A549 (cell line): ENCODE measurements around the gene DTNB. TPM values are rescaled to one million over a fixed set of nuclear protein-coding genes. Genes with fewer than 3 reads are reported as not detected.

Experiments used
- ATAC-seq, 2 experiments: fragments of 200-7000 bp in 1 of 2; fragments of >200 bp in 1 of 2; cut with Nextera tagmentation in 1 of 2; cut with Tn5 transposase in 1 of 2; 3 replicates each; pipeline versions ENCODE4 v1.8.0 to v1.9.1; 2018 to 2020; ENCODE audit warnings: mild to moderate bottlenecking in 1 of 2, moderate library complexity in 1 of 2
- CTCF ChIA-PET: fragments of 300-600 bp; sonication (Branson Sonifier 250); formaldehyde crosslinking; extraction: SDS; loops from one replicate; lab custom pipeline; 2021; ENCODE audit warnings: antibody characterized with exemption, inconsistent platforms; lab: Yijun Ruan, JAX
- POLR2A ChIA-PET: fragments of 350-600 bp; formaldehyde crosslinking; extraction: SDS; loops from one replicate; lab custom pipeline; 2021; ENCODE audit warnings: antibody characterized with exemption, inconsistent platforms; lab: Yijun Ruan, JAX
- DNase-seq, 2 experiments: peaks; one replicate each; pipeline versions ENCODE4 v3.0.0 to v3.0.0-alpha.2; 2011 to 2016; ENCODE audit warnings: low read depth in 1 of 2, low spot score in 1 of 2
- FAIRE-seq: peaks from 2 replicates; lab custom pipeline; 2011; peaks lifted over from hg19 to GRCh38; lab: Jason Lieb, UNC
- H3K27ac ChIP-seq, 2 experiments: fragments of >200 bp; sonication (Bioruptor Twin); formaldehyde crosslinking; 3 replicates each; pipeline ENCODE4 v1.5.1; 2016 to 2017
- H3K4me1 ChIP-seq: fragments of >200 bp; sonication (Bioruptor Twin); formaldehyde crosslinking; 3 replicates; pipeline ENCODE4 v1.6.1; 2016
- H3K4me2 ChIP-seq: fragments of >200 bp; sonication (Bioruptor Twin); formaldehyde crosslinking; 3 replicates; pipeline ENCODE4 v1.6.1; 2016
- H3K4me3 ChIP-seq: fragments of >200 bp; sonication (Bioruptor Twin); formaldehyde crosslinking; 3 replicates; pipeline ENCODE4 v1.5.1; 2016
- H3K9me3 ChIP-seq: fragments of >200 bp; sonication (Bioruptor Twin); formaldehyde crosslinking; 3 replicates; pipeline ENCODE4 v1.6.1; 2016
- BHLHE40 ChIP-seq: IDR thresholded peaks from 2 replicates; pipeline ENCODE4 v1.6.1; 2012; ENCODE audit warnings: low read depth, low read length, inconsistent platforms
- CBX2 ChIP-seq: fragments of 200-600 bp; sonication (generic); IDR thresholded peaks from 2 replicates; pipeline ENCODE4 v1.6.1; 2016; ENCODE audit warnings: low read depth, mild to moderate bottlenecking, borderline replicate concordance
- CEBPB ChIP-seq, 2 experiments: fragments of >200 bp in 1 of 2; sonication (Bioruptor Twin) in 1 of 2; formaldehyde crosslinking in 1 of 2; IDR thresholded peaks; 2 replicates each; pipeline ENCODE4 v1.6.1; 2012 to 2016
- CHD2 ChIP-seq: fragments of 150-350 bp; IDR thresholded peaks from 2 replicates; pipeline ENCODE4 v1.6.1; 2014; ENCODE audit warnings: low read length; ENCODE audit not compliant: partially characterized antibody
- EHF ChIP-seq: fragments of 250-450 bp; sonication (Bioruptor Pico); IDR thresholded peaks from 2 replicates; pipeline ENCODE4 v1.5.0; 2020; ENCODE audit warnings: mild to moderate bottlenecking
- EHMT2 ChIP-seq: fragments of 200-600 bp; sonication (generic); IDR thresholded peaks from 2 replicates; pipeline ENCODE4 v1.6.1; 2016; ENCODE audit warnings: antibody characterized with exemption, low read depth, mild to moderate bottlenecking, moderate library complexity
- ELK1 ChIP-seq: fragments of 150-350 bp; IDR thresholded peaks from 2 replicates; pipeline ENCODE4 v1.6.1; 2014; ENCODE audit warnings: low read depth, mild to moderate bottlenecking, low read length
- ESRRA ChIP-seq: fragments of 150-350 bp; IDR thresholded peaks from 2 replicates; pipeline ENCODE4 v1.6.1; 2014; ENCODE audit warnings: mild to moderate bottlenecking, low read length, borderline replicate concordance
- FOSL2 ChIP-seq, 2 experiments: fragments of 450-650 bp in 1 of 2; fragments of >200 bp in 1 of 2; sonication (Bioruptor Twin) in 1 of 2; formaldehyde crosslinking; IDR thresholded peaks; 2 replicates each; pipeline versions ENCODE4 v1.5.0 to v1.6.1; 2016 to 2020; ENCODE audit warnings: mild to moderate bottlenecking in 1 of 2, moderate library complexity in 1 of 2
- GATA3 ChIP-seq: IDR thresholded peaks from 2 replicates; pipeline ENCODE4 v1.6.1; 2012; ENCODE audit warnings: borderline replicate concordance
- HDAC2 ChIP-seq: fragments of 200-600 bp; sonication (generic); IDR thresholded peaks from 2 replicates; pipeline ENCODE4 v1.6.1; 2016
- HEYL ChIP-seq: fragments of 250-450 bp; sonication (Bioruptor Pico); IDR thresholded peaks from 2 replicates; pipeline ENCODE4 v1.8.0; 2021; ENCODE audit warnings: mild to moderate bottlenecking, moderate library complexity
- HOXA7 ChIP-seq: fragments of 250-450 bp; sonication (Bioruptor Pico); IDR thresholded peaks from 2 replicates; pipeline ENCODE4 v1.5.0; 2020; ENCODE audit warnings: mild to moderate bottlenecking, moderate library complexity
- HOXB5 ChIP-seq: fragments of 250-450 bp; sonication (Bioruptor Pico); IDR thresholded peaks from 2 replicates; pipeline ENCODE4 v1.5.0; 2020; ENCODE audit warnings: mild to moderate bottlenecking, moderate library complexity
- JUN ChIP-seq, 2 experiments: fragments of >200 bp; sonication (Bioruptor Twin); formaldehyde crosslinking; IDR thresholded peaks; 2 replicates in 1 of 2; 3 replicates in 1 of 2; pipeline ENCODE4 v1.6.1; 2016 to 2017
- JUNB ChIP-seq: fragments of >200 bp; sonication (Bioruptor Twin); formaldehyde crosslinking; IDR thresholded peaks from 2 replicates; pipeline ENCODE4 v1.6.1; 2016
- KDM1A ChIP-seq: fragments of 200-600 bp; sonication (generic); IDR thresholded peaks from 2 replicates; pipeline ENCODE4 v1.6.1; 2016; ENCODE audit warnings: low read depth, mild to moderate bottlenecking
- MAFK ChIP-seq: fragments of 450-650 bp; IDR thresholded peaks from 2 replicates; pipeline ENCODE4 v1.6.1; 2014; ENCODE audit not compliant: partially characterized antibody
- MAZ ChIP-seq: fragments of 150-350 bp; IDR thresholded peaks from 2 replicates; pipeline ENCODE4 v1.6.1; 2014; ENCODE audit warnings: antibody characterized with exemption, low read depth, low read length, borderline replicate concordance
- NFE2L2 ChIP-seq: fragments of 150-350 bp; conservative IDR thresholded peaks from 2 replicates; pipeline ENCODE4 v1.6.1; 2014; ENCODE audit warnings: low read length
- PBX3 ChIP-seq: IDR thresholded peaks from 2 replicates; pipeline ENCODE4 v1.6.1; 2012
- PHF8 ChIP-seq: fragments of 200-600 bp; sonication (generic); IDR thresholded peaks from 2 replicates; pipeline ENCODE4 v1.6.1; 2016; ENCODE audit warnings: low read depth, mild to moderate bottlenecking, antibody characterized with exemption, moderate library complexity, borderline replicate concordance
- POLR2A ChIP-seq: IDR thresholded peaks from 2 replicates; pipeline ENCODE4 v1.6.1; 2012; ENCODE audit warnings: mild to moderate bottlenecking, low read length
- POLR2AphosphoS2 ChIP-seq: conservative IDR thresholded peaks from 2 replicates; pipeline ENCODE4 v1.6.1; 2012; ENCODE audit warnings: low read length, improper control_type of control experiment, inconsistent platforms
- RAD21 ChIP-seq, 2 experiments: fragments of >200 bp in 1 of 2; sonication (Bioruptor Twin) in 1 of 2; formaldehyde crosslinking in 1 of 2; IDR thresholded peaks in 1 of 2; conservative IDR thresholded peaks in 1 of 2; 2 replicates in 1 of 2; 3 replicates in 1 of 2; pipeline ENCODE4 v1.6.1; 2012 to 2018; ENCODE audit warnings: inconsistent platforms in 1 of 2
- RFX5 ChIP-seq: fragments of 450-650 bp; IDR thresholded peaks from 2 replicates; pipeline ENCODE4 v1.7.1; 2014; ENCODE audit warnings: antibody characterized with exemption, mild to moderate bottlenecking, moderate library complexity
- TFCP2L1 ChIP-seq: fragments of 250-450 bp; sonication (Bioruptor Pico); IDR thresholded peaks from 2 replicates; pipeline ENCODE4 v1.5.0; 2021; ENCODE audit warnings: mild to moderate bottlenecking
- ZC3H11A ChIP-seq: fragments of 450-650 bp; IDR thresholded peaks from 2 replicates; pipeline ENCODE4 v1.6.1; 2014; ENCODE audit warnings: antibody characterized with exemption, mild to moderate bottlenecking
- WGBS: methylation state at CpG from one replicate; pipeline ENCODE4 v1.1.6; 2017; ENCODE audit errors: missing lambda C conversion rate; 5-methylcytosine and 5-hydroxymethylcytosine counted together
- polyA plus RNA-seq, 4 experiments: library from polyadenylated mRNA; depleted of rRNA in 3 of 4; stranded (reverse); fragments of >200 nt; fragmentation: RNase III in 1 of 4; extraction: RNeasy Plus Mini Kit Qiagen cat#74134 plus additional on column Dnase treatment in 1 of 4; gene quantifications; 2 replicates in 3 of 4; 3 replicates in 1 of 4; pipeline ENCODE4 v1.2.3, GENCODE V29; 2011 to 2017
- TF ChIP-seq, protein P1 (sequence below): IDR thresholded peaks from 2 replicates; pipeline ENCODE4 v1.6.1; 2012

DTNB gene
- polyA plus RNA-seq, 2 of the 4 experiments (the other 2 are of a cell fraction) = 11.2 to 32.6 TPM

- no peak for TF ChIP-seq POLR2AphosphoS2
- no peak for TF ChIP-seq FOSL2 (IDR thresholded peaks at IDR 0.05)
- no peak for TF ChIP-seq FOSL2 (CRISPR knock-in tag; IDR thresholded peaks at IDR 0.05)
- TF ChIP-seq RFX5 = no peak
- TF ChIP-seq PBX3 = no peak
- no peak for TF ChIP-seq CBX2
- no peak for TF ChIP-seq NFE2L2
- no peak for TF ChIP-seq KDM1A
- TF ChIP-seq, protein P1, sequence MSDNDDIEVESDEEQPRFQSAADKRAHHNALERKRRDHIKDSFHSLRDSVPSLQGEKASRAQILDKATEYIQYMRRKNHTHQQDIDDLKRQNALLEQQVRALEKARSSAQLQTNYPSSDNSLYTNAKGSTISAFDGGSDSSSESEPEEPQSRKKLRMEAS = no peak
- no peak for TF ChIP-seq GATA3
- TF ChIP-seq POLR2A = no peak
- no peak for TF ChIP-seq ELK1
- no peak for TF ChIP-seq BHLHE40
- TF ChIP-seq HDAC2 = no peak
- TF ChIP-seq JUN (IDR thresholded peaks at IDR 0.05) = no peak
- no peak for TF ChIP-seq PHF8
- TF ChIP-seq ESRRA = no peak
- TF ChIP-seq MAZ = no peak
- TF ChIP-seq CEBPB (IDR thresholded peaks at IDR 0.05) = no peak
- no peak for TF ChIP-seq RAD21 (conservative IDR thresholded peaks at IDR 0.05 in 1 of 2, IDR thresholded peaks at IDR 0.05 in 1 of 2)
- no peak overlapping the region for H3K27ac ChIP-seq
- ATAC-seq (no peak), FAIRE-seq (no peak), DNase-seq (no peak)
- no peaks in the 10 kb centered on the region for H3K9me3 ChIP-seq
- WGBS = 92% methylated on average over 9 of the region's 9 CpGs
- H3K4me1 ChIP-seq = no peaks in the 10 kb centered on the region
- H3K4me2 ChIP-seq = no peak overlapping the region
- CTCF ChIA-PET = interaction anchor here (1.5 to 7.9 kb wide), 3 partner anchors 7 to 21 kb away, joined by 4 to 92 read pairs (median 43); no protein-coding TSS in a partner anchor
- POLR2A ChIA-PET = no interaction called here
- no peak overlapping the region for H3K4me3 ChIP-seq
These were observed 289.6 kb downstream of the DTNB start for GRCh38 chr2:25383806-25384205.

DNA sequence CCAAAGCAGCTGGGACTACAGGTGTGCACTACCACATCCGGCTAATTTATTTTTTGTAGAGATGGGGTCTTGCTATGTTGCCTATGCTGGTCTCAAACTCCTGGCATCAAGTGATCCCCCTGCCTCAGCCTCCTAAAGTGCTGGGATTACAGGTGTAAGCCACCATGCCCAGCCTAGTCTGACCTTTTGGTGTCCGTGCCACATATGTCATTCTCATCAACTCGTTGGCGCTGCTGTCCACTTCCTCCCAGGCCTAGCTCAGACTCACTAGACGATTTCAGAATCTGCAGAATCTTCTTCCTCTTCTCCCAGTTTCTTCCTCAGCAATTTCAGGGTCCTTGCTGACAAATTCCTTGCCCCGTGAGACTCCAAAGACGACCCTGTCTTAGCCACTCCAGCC, 291.9 kb downstream of the DTNB start:
- ChIA-PET POLR2A (no interaction called here), CTCF (interaction anchor here (0.9 to 7.4 kb wide), 4 partner anchors 10 to 143 kb away, joined by 3 to 43 read pairs (median 4); no protein-coding TSS in a partner anchor)
- WGBS = 86% methylated on average over 7 of the region's 7 CpGs

More for the DNA sequence above, 291.9 kb downstream of the DTNB start:
- no peak for ATAC-seq
- Histone ChIP-seq H3K4me1 (peaks cover 7% of the 10 kb centered on the region), H3K9me3 (no peaks in the 10 kb centered on the region), H3K4me2 (no peak overlapping the region), H3K27ac (no peak overlapping the region), H3K4me3 (no peak overlapping the region)
- TF ChIP-seq HOXB5 (CRISPR knock-in tag) = no peak
- no peak for TF ChIP-seq HEYL (CRISPR knock-in tag)
- no peak for TF ChIP-seq CHD2
- no peak for TF ChIP-seq MAFK
- no peak for TF ChIP-seq POLR2AphosphoS2
- no peak for TF ChIP-seq BHLHE40
- no peak for TF ChIP-seq EHMT2
- no peak for TF ChIP-seq JUNB
- no peak for TF ChIP-seq MAZ
- TF ChIP-seq HOXA7 (CRISPR knock-in tag) = no peak
- no peak for TF ChIP-seq EHF (CRISPR knock-in tag)
- no peak for TF ChIP-seq TFCP2L1 (CRISPR knock-in tag)
- no peak for TF ChIP-seq POLR2A
- no peak for TF ChIP-seq ZC3H11A
- no peak for TF ChIP-seq HDAC2
- FAIRE-seq = no peak
- no peak for DNase-seq
